ENCODE results near the gene GRIK2.

Gene GRIK2

GRCh38 chr6:101462576-101462975, 69.1 kb downstream of the GRIK2 start:
- no peak for DNase-seq

- DNase-seq = no peak
Observed at GRCh38 chr6:101465863-101466262, 72.4 kb downstream of the GRIK2 start.

- no peak for DNase-seq
Observed at GRCh38 chr6:101477436-101477835, 83.9 kb downstream of the GRIK2 start.

- no peak for DNase-seq
Observed at GRCh38 chr6:101478891-101479290, 85.4 kb downstream of the GRIK2 start.

GRCh38 chr6:101482606-101483005, 89.1 kb downstream of the GRIK2 start:
- DNase-seq = no peak

GRCh38 chr6:101484781-101485180, 91.3 kb downstream of the GRIK2 start:
- no peak for DNase-seq

- DNase-seq = no peak
Observed at GRCh38 chr6:101486124-101486523, 92.6 kb downstream of the GRIK2 start.

- no peak for DNase-seq
Observed at GRCh38 chr6:101486726-101487125, 93.2 kb downstream of the GRIK2 start.

GRCh38 chr6:101489456-101489855, 95.9 kb downstream of the GRIK2 start:
- DNase-seq = no peak

GRCh38 chr6:101490857-101491256, 97.3 kb downstream of the GRIK2 start:
- DNase-seq = no peak

GRCh38 chr6:101502818-101503217, 109.3 kb downstream of the GRIK2 start:
- no peak for DNase-seq

GRCh38 chr6:101509536-101509935, 116.0 kb downstream of the GRIK2 start:
- DNase-seq = no peak

- DNase-seq = no peak
Observed at GRCh38 chr6:101513181-101513580, 119.7 kb downstream of the GRIK2 start.

- no peak for DNase-seq
Observed at GRCh38 chr6:101516578-101516977, 123.1 kb downstream of the GRIK2 start.

GRCh38 chr6:101517632-101518031, 124.1 kb downstream of the GRIK2 start:
- DNase-seq = no peak

- no peak for DNase-seq
Observed at GRCh38 chr6:101522254-101522653, 128.7 kb downstream of the GRIK2 start.

- no peak for DNase-seq
Observed at GRCh38 chr6:101527467-101527866, 134.0 kb downstream of the GRIK2 start.

GRCh38 chr6:101528801-101529200, 135.3 kb downstream of the GRIK2 start:
- no peak for DNase-seq

GRCh38 chr6:101531538-101531937, 138.0 kb downstream of the GRIK2 start:
- DNase-seq = no peak

- DNase-seq = no peak
Observed at GRCh38 chr6:101534386-101534785, 140.9 kb downstream of the GRIK2 start.

- no peak for DNase-seq
Observed at GRCh38 chr6:101534821-101535220, 141.3 kb downstream of the GRIK2 start.

- no peak for DNase-seq
Observed at GRCh38 chr6:101537753-101538316, 144.3 kb downstream of the GRIK2 start.

- no peak for DNase-seq
Observed at GRCh38 chr6:101539510-101540245, 146.2 kb downstream of the GRIK2 start.

GRCh38 chr6:101541894-101542293, 148.4 kb downstream of the GRIK2 start:
- DNase-seq = no peak

GRCh38 chr6:101543796-101544195, 150.3 kb downstream of the GRIK2 start:
- no peak for DNase-seq
